ENCODE data around the gene CD27.
"Not testable (repeated sequence)": the region's sequence is repeated elsewhere in the genome, so short reads cannot be mapped to it uniquely, and the experiment has no call there.

Gene CD27

DNA sequence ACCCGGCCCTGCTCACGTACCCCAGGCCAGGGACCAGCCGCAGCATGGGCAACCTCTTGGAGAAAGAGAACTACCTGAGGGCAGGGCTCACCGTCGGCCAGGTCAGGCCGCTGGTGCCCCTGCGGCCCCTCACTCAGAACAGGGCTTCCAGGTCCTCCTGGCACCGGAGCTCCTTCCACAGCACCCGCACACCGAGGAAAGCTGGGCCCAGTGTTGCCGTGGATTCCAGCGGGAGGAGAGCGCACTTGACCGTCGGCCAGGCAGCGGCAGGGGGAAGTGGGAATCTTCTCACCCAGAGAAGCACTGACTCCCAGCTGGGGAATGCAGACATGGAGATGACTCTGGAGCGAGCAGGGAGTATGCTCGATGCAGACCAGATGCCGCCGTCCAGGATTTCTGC, 33.7 kb downstream of the CD27 start:
- ChIA-PET CTCF (no interaction called here), POLR2A (interaction anchor here (0.5 kb wide), 1 partner anchor 56 kb away, joined by 3 read pairs; no protein-coding TSS in a partner anchor)
- DNase-seq (ENCODE audit: extremely low spot score): no peak

GRCh38 chr12:6488240-6488639, 43.5 kb downstream of the CD27 start:
- ChIA-PET CTCF (interaction anchor here (1.3 to 3.2 kb wide), 4 partner anchors 9 to 65 kb away, joined by 3 to 13 read pairs (median 8); no protein-coding TSS in a partner anchor), POLR2A (interaction anchor here (0.9 to 2.8 kb wide), 2 partner anchors 18 to 46 kb away, joined by 6 to 16 read pairs; partner anchors contain the start of gene VAMP1)
- no peak for TF ChIP-seq CTCF (IDR thresholded peaks at IDR 0.05; ENCODE audit: control extremely low read depth, extremely low read depth, low read depth, missing control alignments)
- no peak for DNase-seq (ENCODE audit: extremely low spot score)

More for the DNA sequence above, 33.7 kb downstream of the CD27 start:
- no peak for TF ChIP-seq CTCF (IDR thresholded peaks at IDR 0.05; ENCODE audit: control extremely low read depth, extremely low read depth, low read depth, missing control alignments)

DNA sequence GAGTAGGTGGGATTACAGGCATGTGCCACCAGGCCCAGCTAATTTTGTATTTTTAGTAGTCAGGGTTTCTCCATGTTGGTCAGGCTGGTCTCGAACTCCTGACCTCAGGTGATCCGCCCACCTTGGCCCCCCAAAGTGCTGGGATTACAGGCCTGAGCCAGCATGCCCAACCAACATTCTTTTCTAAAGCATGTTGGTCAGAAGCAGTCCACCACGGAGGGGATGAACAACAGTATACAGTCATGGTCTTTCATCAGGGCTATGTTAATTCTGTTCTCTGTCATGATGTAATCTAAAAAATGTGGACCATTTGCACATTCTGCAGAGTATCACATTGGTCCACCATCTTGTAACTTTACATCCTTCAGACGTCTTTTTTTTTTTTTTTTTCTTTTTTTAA, 44.7 kb downstream of the CD27 start:
- no peak for DNase-seq (ENCODE audit: extremely low spot score)
- ChIA-PET POLR2A (interaction anchor here (0.6 to 2.8 kb wide), 2 partner anchors 18 to 19 kb away, joined by 3 to 16 read pairs; partner anchors contain the start of gene VAMP1), CTCF (interaction anchor here (3.2 kb wide), 1 partner anchor 49 kb away, joined by 13 read pairs; no protein-coding TSS in a partner anchor)
- TF ChIP-seq CTCF (IDR thresholded peaks at IDR 0.05; ENCODE audit: control extremely low read depth, extremely low read depth, low read depth, missing control alignments): no peak

DNA sequence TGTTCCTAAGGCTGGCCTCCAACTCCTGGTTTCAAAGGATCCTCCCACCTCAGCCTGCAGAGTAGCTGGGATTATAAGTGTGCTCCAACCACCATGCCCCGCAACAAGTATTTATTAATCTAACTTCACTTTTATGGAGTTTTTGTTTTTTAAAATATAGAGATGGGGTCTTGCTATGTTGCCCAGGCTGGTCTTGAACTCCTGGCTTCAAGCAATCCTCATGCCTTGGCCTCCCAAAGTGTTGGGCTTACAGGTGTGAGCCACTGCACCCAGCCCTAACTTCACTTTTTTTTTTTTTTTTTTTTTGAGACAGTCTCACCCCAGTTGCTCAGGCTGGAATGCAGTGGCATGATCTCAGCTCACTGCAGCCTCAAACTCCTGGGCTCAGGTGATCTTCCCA, 45.9 kb downstream of the CD27 start:
- ChIA-PET CTCF (interaction anchor here (1.1 to 1.5 kb wide), 2 partner anchors 11 to 48 kb away, joined by 3 read pairs; no protein-coding TSS in a partner anchor), POLR2A (interaction anchor here (0.5 to 0.8 kb wide), 5 partner anchors 11 to 234 kb away, joined by 3 to 11 read pairs (median 4); partner anchors contain the start of gene VAMP1)
- not testable (repeated sequence) for DNase-seq (ENCODE audit: extremely low spot score)

DNA sequence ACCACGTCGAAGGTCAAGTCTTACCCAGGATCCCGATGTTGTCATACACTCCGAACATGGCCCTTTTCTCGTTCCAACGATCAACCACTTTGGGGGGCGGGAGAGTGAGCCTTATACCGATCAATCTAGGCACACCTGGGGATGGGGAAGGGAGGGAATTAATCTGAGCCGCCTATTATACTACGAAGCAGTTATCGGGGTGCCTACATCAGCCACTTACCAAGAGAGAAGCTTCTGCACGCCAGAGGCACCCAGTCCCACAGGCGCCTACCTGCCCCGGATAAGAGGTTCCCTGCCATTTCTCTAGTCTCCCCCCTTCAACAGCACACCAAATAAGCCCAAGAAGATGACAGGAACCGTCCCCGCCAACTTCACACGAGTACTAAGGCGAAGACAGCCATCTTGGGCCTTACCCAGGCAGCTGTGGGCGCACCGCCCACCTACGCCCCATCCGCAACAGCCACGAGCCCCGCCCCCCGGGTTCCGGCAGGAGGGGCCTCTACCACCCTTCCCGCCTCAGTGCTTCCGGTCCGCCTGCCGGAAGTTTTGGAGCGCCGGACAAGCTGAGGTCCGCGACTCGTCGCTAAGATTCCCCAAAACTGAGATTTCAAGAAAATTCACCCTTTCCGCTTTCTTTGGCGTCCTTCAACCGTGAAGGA, 48.2 kb downstream of the CD27 start, which contains the start of gene MRPL51:
TSS of gene MRPL51 (minus strand) at position 425 of the 659 bp plus-strand sequence. CDS start at position 299, 126 bp downstream.
- ChIA-PET CTCF (interaction anchor here (0.8 to 1.9 kb wide), 7 partner anchors 23 to 297 kb away, joined by 3 to 10 read pairs (median 4); partner anchors contain the start of gene VAMP1), POLR2A (interaction anchor here (0.8 to 2.5 kb wide), 4 partner anchors 23 to 197 kb away, joined by 3 to 31 read pairs (median 10); partner anchors contain the start of genes GAPDH, VAMP1 and ZNF384)
- DNase-seq (ENCODE audit: extremely low spot score): peak; percentile 94
- no peak for TF ChIP-seq CTCF (IDR thresholded peaks at IDR 0.05; ENCODE audit: control extremely low read depth, extremely low read depth, low read depth, missing control alignments)

- ChIA-PET POLR2A (interaction anchor here (0.8 to 2.5 kb wide), 5 partner anchors 23 to 196 kb away, joined by 3 to 31 read pairs (median 4); partner anchors contain the start of genes GAPDH, VAMP1 and ZNF384), CTCF (interaction anchor here (0.8 to 1.9 kb wide), 8 partner anchors 24 to 298 kb away, joined by 3 to 10 read pairs (median 4); partner anchors contain the start of gene VAMP1)
- peak; percentile 96 for DNase-seq (ENCODE audit: extremely low spot score)
- no peak for TF ChIP-seq CTCF (IDR thresholded peaks at IDR 0.05; ENCODE audit: control extremely low read depth, extremely low read depth, low read depth, missing control alignments)
These were observed 48.9 kb downstream of the CD27 start, which contains the start of gene NCAPD2 for GRCh38 chr12:6493497-6494257. Gene NCAPD2, plus strand, starts transcription at chr12:6494102. Its CDS starts 997 bp downstream, at chr12:6495099.
